A549 treated with AZD9567 at 1 μM for 4 hours (cell line): Measurements from ENCODE around the gene OR52R1. TPM values are rescaled to one million over a fixed set of nuclear protein-coding genes. Genes with fewer than 3 reads are reported as not detected.

Experiments used
- total RNA-seq: library from RNA; stranded (reverse); fragments of 200-300 nt; extraction: Qiagen RNA extraction; gene quantifications from 5 replicates; pipeline ENCODE4 v1.2.3, GENCODE V29; 2022; ENCODE audit not compliant: insufficient read depth

OR52R1 gene
- not detected in 5 replicates for total RNA-seq

GRCh38 chr11:4804280-4804679 is at the start of gene OR52R1:
Gene OR52R1 (minus strand): TSS chr11:4804380. CDS start chr11:4804380, 0 bp downstream.

GRCh38 chr11:4848908-4849532 is 44.8 kb upstream of the OR52R1 start, which contains the start of gene OR51S1:
Gene OR51S1 (minus strand): TSS chr11:4849208. CDS start chr11:4849208, 0 bp downstream.

GRCh38 chr11:4821021-4821420 is 16.8 kb upstream of the OR52R1 start, which contains the start of gene OR51F2:
Gene OR51F2 (plus strand): TSS chr11:4821321. CDS start chr11:4821422, 101 bp downstream.

GRCh38 chr11:4769838-4770237 is 34.3 kb downstream of the OR52R1 start, which contains the start of gene OR51F1:
Gene OR51F1 (minus strand): TSS chr11:4769938. CDS start chr11:4769938, 0 bp downstream.

Other genes starting within 250 kb of the OR52R1 start
- gene OR52I2, start 222.6 kb downstream of the OR52R1 start, total RNA-seq: not detected in 5 replicates
- gene OR52I1, start 210.3 kb downstream of the OR52R1 start, total RNA-seq: not detected in 5 replicates
- gene TRIM68, start 196.1 kb downstream of the OR52R1 start, total RNA-seq: 8.5 to 10.6 TPM (median 9.7 TPM) in 5 replicates
- gene OR51D1, start 166.9 kb downstream of the OR52R1 start, total RNA-seq: not detected in 5 replicates
- gene OR51E1, start 160.4 kb downstream of the OR52R1 start, total RNA-seq: not detected in 5 replicates
- gene OR51E2, start 106.5 kb downstream of the OR52R1 start, total RNA-seq: not detected in 5 replicates
- gene MMP26, start 99.6 kb downstream of the OR52R1 start, total RNA-seq: not detected in 5 replicates
- not detected in 5 replicates for gene OR51F1, start 34.4 kb downstream of the OR52R1 start, total RNA-seq
- gene OR51F2, start 16.9 kb upstream of the OR52R1 start, total RNA-seq: not detected in 5 replicates
- gene OR51S1, start 44.8 kb upstream of the OR52R1 start, total RNA-seq: not detected in 5 replicates
- not detected in 5 replicates for gene OR51T1, start 77.5 kb upstream of the OR52R1 start, total RNA-seq
- gene OR51A7, start 99.4 kb upstream of the OR52R1 start, total RNA-seq: not detected in 5 replicates
- not detected in 5 replicates for gene OR51G2, start 115.0 kb upstream of the OR52R1 start, total RNA-seq
- not detected in 5 replicates for gene OR51G1, start 120.0 kb upstream of the OR52R1 start, total RNA-seq
- not detected in 5 replicates for gene OR51A4, start 143.2 kb upstream of the OR52R1 start, total RNA-seq
- gene OR51A2, start 151.3 kb upstream of the OR52R1 start, total RNA-seq: not detected in 5 replicates
- not detected in 5 replicates for gene OR51L1, start 190.5 kb upstream of the OR52R1 start, total RNA-seq
- gene OR52J3, start 242.1 kb upstream of the OR52R1 start, total RNA-seq: not detected in 5 replicates